ENCODE measurements around the gene CDKN2AIPNL. TPM values are rescaled to one million over a fixed set of nuclear protein-coding genes. Genes with fewer than 3 reads are reported as not detected.

The CDKN2AIPNL gene
- total and polyA plus RNA-seq, 2 of the 13 experiments (the other 11 are each of a cell fraction or from before 2014, with no cell fraction given): 17.4 to 46.5 TPM

DNA sequence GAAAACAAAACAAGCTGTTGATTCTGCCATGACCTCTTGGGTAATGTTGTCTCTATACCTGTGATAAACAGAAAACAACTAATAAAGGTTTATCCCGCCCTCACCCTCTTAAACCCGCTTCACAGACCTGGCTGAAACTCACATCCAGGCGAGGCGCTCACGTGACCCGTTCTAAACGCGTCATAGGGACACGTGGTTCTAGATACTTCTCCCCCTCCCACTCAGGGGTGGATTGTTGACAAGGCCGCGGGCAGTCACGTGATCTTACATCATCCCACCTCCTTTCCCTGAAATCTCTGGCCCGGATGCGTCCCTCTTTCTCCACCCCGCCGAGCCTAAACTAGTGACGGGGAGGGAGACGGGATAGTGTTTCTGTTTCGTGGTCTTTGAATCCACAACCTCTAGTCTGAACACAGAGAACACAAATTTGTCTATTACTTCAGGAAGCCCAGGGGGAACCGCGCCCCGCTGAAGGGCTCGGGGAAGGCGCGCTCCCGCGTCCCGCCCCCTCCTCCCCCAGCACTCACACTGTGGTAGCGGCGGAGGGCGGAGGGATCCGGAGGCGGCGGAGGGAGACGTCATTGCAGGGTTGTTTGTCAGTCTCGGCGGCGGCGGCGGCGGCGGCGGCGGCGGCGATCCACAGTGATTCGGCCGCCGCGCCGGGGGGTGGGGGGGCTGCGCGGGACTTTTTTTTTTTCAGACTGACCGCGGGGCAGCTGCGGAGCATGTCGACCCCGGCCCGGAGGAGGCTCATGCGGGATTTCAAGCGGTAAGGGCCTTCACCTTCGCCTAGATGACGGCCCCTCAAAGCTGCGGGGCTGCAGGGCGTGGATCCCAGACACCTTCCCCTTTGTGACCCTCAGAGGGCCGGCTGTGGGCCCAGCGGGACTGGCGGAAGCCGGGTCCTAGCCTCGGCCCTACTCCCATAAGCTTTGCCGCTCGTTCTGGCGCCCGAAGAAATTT, 40.5 kb downstream of the CDKN2AIPNL start, which contains the start of gene UBE2B (continued):
- peak; percentile 20; the same call in 1 of the 2 replicates for TF ChIP-seq KDM4B (CRISPR knock-in tag; IDR thresholded peaks at IDR 0.05)
- TF ChIP-seq, protein P1, sequence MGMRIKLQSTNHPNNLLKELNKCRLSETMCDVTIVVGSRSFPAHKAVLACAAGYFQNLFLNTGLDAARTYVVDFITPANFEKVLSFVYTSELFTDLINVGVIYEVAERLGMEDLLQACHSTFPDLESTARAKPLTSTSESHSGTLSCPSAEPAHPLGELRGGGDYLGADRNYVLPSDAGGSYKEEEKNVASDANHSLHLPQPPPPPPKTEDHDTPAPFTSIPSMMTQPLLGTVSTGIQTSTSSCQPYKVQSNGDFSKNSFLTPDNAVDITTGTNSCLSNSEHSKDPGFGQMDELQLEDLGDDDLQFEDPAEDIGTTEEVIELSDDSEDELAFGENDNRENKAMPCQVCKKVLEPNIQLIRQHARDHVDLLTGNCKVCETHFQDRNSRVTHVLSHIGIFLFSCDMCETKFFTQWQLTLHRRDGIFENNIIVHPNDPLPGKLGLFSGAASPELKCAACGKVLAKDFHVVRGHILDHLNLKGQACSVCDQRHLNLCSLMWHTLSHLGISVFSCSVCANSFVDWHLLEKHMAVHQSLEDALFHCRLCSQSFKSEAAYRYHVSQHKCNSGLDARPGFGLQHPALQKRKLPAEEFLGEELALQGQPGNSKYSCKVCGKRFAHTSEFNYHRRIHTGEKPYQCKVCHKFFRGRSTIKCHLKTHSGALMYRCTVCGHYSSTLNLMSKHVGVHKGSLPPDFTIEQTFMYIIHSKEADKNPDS (CRISPR knock-in tag; IDR thresholded peaks at IDR 0.05): no peak
- TF ChIP-seq, protein P2, sequence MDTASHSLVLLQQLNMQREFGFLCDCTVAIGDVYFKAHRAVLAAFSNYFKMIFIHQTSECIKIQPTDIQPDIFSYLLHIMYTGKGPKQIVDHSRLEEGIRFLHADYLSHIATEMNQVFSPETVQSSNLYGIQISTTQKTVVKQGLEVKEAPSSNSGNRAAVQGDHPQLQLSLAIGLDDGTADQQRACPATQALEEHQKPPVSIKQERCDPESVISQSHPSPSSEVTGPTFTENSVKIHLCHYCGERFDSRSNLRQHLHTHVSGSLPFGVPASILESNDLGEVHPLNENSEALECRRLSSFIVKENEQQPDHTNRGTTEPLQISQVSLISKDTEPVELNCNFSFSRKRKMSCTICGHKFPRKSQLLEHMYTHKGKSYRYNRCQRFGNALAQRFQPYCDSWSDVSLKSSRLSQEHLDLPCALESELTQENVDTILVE (CRISPR knock-in tag; IDR thresholded peaks at IDR 0.05): peak; percentile 78
- peak; percentile 62 to 75 for TF ChIP-seq POLR2A (IDR thresholded peaks at IDR 0.05; ENCODE audit: insufficient read depth in 1 of 2, low read depth in 2 of 2, low read length in 2 of 2)
- peak; percentile 42; the same call in 1 of the 2 replicates for TF ChIP-seq ARNT2 (CRISPR knock-in tag; IDR thresholded peaks at IDR 0.05; ENCODE audit: low read depth)
- TF ChIP-seq ZNF674 (CRISPR knock-in tag; IDR thresholded peaks at IDR 0.05; ENCODE audit: low read depth): no peak
- peak; percentile 97 for TF ChIP-seq GTF2F1 (IDR thresholded peaks at IDR 0.05; ENCODE audit: low read length)
- TF ChIP-seq KAT8 (CRISPR knock-in tag; IDR thresholded peaks at IDR 0.05): peak; percentile 91
- peak; percentile 90 for TF ChIP-seq SKI (IDR thresholded peaks at IDR 0.05; ENCODE audit: partially characterized antibody)
- TF ChIP-seq ZC3H4 (CRISPR knock-in tag; IDR thresholded peaks at IDR 0.05; ENCODE audit: borderline replicate concordance): no peak
- TF ChIP-seq, protein P3, sequence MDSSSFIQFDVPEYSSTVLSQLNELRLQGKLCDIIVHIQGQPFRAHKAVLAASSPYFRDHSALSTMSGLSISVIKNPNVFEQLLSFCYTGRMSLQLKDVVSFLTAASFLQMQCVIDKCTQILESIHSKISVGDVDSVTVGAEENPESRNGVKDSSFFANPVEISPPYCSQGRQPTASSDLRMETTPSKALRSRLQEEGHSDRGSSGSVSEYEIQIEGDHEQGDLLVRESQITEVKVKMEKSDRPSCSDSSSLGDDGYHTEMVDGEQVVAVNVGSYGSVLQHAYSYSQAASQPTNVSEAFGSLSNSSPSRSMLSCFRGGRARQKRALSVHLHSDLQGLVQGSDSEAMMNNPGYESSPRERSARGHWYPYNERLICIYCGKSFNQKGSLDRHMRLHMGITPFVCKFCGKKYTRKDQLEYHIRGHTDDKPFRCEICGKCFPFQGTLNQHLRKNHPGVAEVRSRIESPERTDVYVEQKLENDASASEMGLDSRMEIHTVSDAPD (CRISPR knock-in tag; IDR thresholded peaks at IDR 0.05): no peak
- TF ChIP-seq KLF15 (CRISPR knock-in tag; IDR thresholded peaks at IDR 0.05; ENCODE audit: borderline replicate concordance): peak; percentile 49; the same call in 1 of the 2 replicates
- TF ChIP-seq ZNF225 (CRISPR knock-in tag; IDR thresholded peaks at IDR 0.05): peak; percentile 24; the same call in 1 of the 2 replicates
- TF ChIP-seq, protein P4, sequence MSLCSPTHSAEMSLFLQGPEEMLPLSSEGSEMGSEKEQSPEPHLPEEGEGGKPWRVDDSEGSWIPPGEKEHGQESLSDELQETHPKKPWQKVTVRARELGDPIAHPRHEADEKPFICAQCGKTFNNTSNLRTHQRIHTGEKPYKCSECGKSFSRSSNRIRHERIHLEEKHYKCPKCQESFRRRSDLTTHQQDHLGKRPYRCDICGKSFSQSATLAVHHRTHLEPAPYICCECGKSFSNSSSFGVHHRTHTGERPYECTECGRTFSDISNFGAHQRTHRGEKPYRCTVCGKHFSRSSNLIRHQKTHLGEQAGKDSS (CRISPR knock-in tag; IDR thresholded peaks at IDR 0.05; ENCODE audit: borderline replicate concordance, low read depth): peak; percentile 41; the same call in 1 of the 2 replicates
- 0 out of 2 replicates have a peak, but pooled peaks have one; percentile 20 for TF ChIP-seq ZSCAN12 (CRISPR knock-in tag; IDR thresholded peaks at IDR 0.05)
- TF ChIP-seq, protein P5, sequence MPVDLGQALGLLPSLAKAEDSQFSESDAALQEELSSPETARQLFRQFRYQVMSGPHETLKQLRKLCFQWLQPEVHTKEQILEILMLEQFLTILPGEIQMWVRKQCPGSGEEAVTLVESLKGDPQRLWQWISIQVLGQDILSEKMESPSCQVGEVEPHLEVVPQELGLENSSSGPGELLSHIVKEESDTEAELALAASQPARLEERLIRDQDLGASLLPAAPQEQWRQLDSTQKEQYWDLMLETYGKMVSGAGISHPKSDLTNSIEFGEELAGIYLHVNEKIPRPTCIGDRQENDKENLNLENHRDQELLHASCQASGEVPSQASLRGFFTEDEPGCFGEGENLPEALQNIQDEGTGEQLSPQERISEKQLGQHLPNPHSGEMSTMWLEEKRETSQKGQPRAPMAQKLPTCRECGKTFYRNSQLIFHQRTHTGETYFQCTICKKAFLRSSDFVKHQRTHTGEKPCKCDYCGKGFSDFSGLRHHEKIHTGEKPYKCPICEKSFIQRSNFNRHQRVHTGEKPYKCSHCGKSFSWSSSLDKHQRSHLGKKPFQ (CRISPR knock-in tag; IDR thresholded peaks at IDR 0.05; ENCODE audit: insufficient replicate concordance): peak; percentile 33
- TF ChIP-seq BRD4 (CRISPR knock-in tag; IDR thresholded peaks at IDR 0.05): peak; percentile 33; the same call in 1 of the 2 replicates

All from HepG2 (cell line).